Measurements from ENCODE around the gene MT1H.

Gene MT1H

GRCh38 chr16:56683424-56684172 lies 14.0 kb downstream of the MT1H start:
- H3K9ac ChIP-seq (ENCODE audit: low read length in 5 of 5) = peak overlapping the region in 4 of 5 donors; percentile 77 to 98 (median 88)
- H3K36me3 ChIP-seq (ENCODE audit: control insufficient read depth in 5 of 5, insufficient read depth in 5 of 5, low read length in 5 of 5) = peaks cover 0 to 2% (median 0%) of the 10 kb centered on the region in 5 donors
- peak overlapping the region; percentile 77 for H3K27ac ChIP-seq (ENCODE audit: low read depth, low read length)

GRCh38 chr16:56684256-56684925 lies 14.8 kb downstream of the MT1H start:
- Histone ChIP-seq H3K36me3 (ENCODE audit: control insufficient read depth in 5 of 5, insufficient read depth in 5 of 5, low read length in 5 of 5) (peaks cover 0 to 2% (median 0%) of the 10 kb centered on the region in 5 donors), H3K4me1 (ENCODE audit: control insufficient read depth in 5 of 5, insufficient read depth in 5 of 5, low read length in 5 of 5) (peaks cover 12 to 52% (median 36%) of the 10 kb centered on the region in 5 donors), H3K9me3 (ENCODE audit: control insufficient read depth in 5 of 5, low read length in 5 of 5) (peaks cover 0 to 18% (median 6%) of the 10 kb centered on the region in 5 donors), H3K27me3 (ENCODE audit: control insufficient read depth in 5 of 5, insufficient read depth in 4 of 5, low read length in 5 of 5) (no peaks in the 10 kb centered on the region), H3K27ac (ENCODE audit: low read depth, low read length) (peak overlapping the region; percentile 77), H3K4me3 (ENCODE audit: low read depth in 1 of 5, low read length in 5 of 5) (peak overlapping the region in 4 of 5 donors; percentile 87 to 99 (median 91)), H3K9ac (ENCODE audit: low read length in 5 of 5) (peak overlapping the region in 3 of 5 donors; percentile 65 to 98 (median 92))

More at GRCh38 chr16:56683424-56684172, 14.0 kb downstream of the MT1H start:
- H3K4me1 ChIP-seq (ENCODE audit: control insufficient read depth in 5 of 5, insufficient read depth in 5 of 5, low read length in 5 of 5) = peaks cover 12 to 52% (median 36%) of the 10 kb centered on the region in 5 donors
- peaks cover 0 to 18% (median 6%) of the 10 kb centered on the region in 5 donors for H3K9me3 ChIP-seq (ENCODE audit: control insufficient read depth in 5 of 5, low read length in 5 of 5)
- peak overlapping the region; percentile 78 to 99 (median 88) for H3K4me3 ChIP-seq (ENCODE audit: low read depth in 1 of 5, low read length in 5 of 5)
- no peaks in the 10 kb centered on the region for H3K27me3 ChIP-seq (ENCODE audit: control insufficient read depth in 5 of 5, insufficient read depth in 4 of 5, low read length in 5 of 5)

- H3K36me3 ChIP-seq (ENCODE audit: control insufficient read depth in 5 of 5, insufficient read depth in 5 of 5, low read length in 5 of 5) = peaks cover 0 to 2% (median 0%) of the 10 kb centered on the region in 5 donors
- H3K27me3 ChIP-seq (ENCODE audit: control insufficient read depth in 5 of 5, insufficient read depth in 4 of 5, low read length in 5 of 5) = no peaks in the 10 kb centered on the region
- H3K27ac ChIP-seq (ENCODE audit: low read depth, low read length) = peak overlapping the region; percentile 77
- peaks cover 0 to 18% (median 6%) of the 10 kb centered on the region in 5 donors for H3K9me3 ChIP-seq (ENCODE audit: control insufficient read depth in 5 of 5, low read length in 5 of 5)
- H3K9ac ChIP-seq (ENCODE audit: low read length in 5 of 5) = peak overlapping the region in 2 of 5 donors; percentile 2 to 98
- H3K4me3 ChIP-seq (ENCODE audit: low read depth in 1 of 5, low read length in 5 of 5) = peak overlapping the region in 2 of 5 donors; percentile 87 to 99
- peaks cover 12 to 52% (median 36%) of the 10 kb centered on the region in 5 donors for H3K4me1 ChIP-seq (ENCODE audit: control insufficient read depth in 5 of 5, insufficient read depth in 5 of 5, low read length in 5 of 5)
Measured at GRCh38 chr16:56684926-56685590, 15.4 kb downstream of the MT1H start.

- Histone ChIP-seq H3K36me3 (ENCODE audit: control insufficient read depth in 5 of 5, insufficient read depth in 5 of 5, low read length in 5 of 5) (peaks cover 0 to 2% (median 0%) of the 10 kb centered on the region in 5 donors), H3K9ac (ENCODE audit: low read length in 5 of 5) (no peak overlapping the region), H3K9me3 (ENCODE audit: control insufficient read depth in 5 of 5, low read length in 5 of 5) (peaks cover 0 to 18% (median 6%) of the 10 kb centered on the region in 5 donors), H3K4me1 (ENCODE audit: control insufficient read depth in 5 of 5, insufficient read depth in 5 of 5, low read length in 5 of 5) (peaks cover 9 to 41% (median 28%) of the 10 kb centered on the region in 5 donors), H3K27ac (ENCODE audit: low read depth, low read length) (no peak overlapping the region), H3K27me3 (ENCODE audit: control insufficient read depth in 5 of 5, insufficient read depth in 4 of 5, low read length in 5 of 5) (no peaks in the 10 kb centered on the region), H3K4me3 (ENCODE audit: low read depth in 1 of 5, low read length in 5 of 5) (no peak overlapping the region)
Measured at GRCh38 chr16:56686758-56687157, 17.1 kb downstream of the MT1H start.

- Histone ChIP-seq H3K9me3 (ENCODE audit: control insufficient read depth in 5 of 5, low read length in 5 of 5) (peaks cover 0 to 18% (median 6%) of the 10 kb centered on the region in 5 donors), H3K27ac (ENCODE audit: low read depth, low read length) (no peak overlapping the region), H3K4me3 (ENCODE audit: low read depth in 1 of 5, low read length in 5 of 5) (no peak overlapping the region), H3K9ac (ENCODE audit: low read length in 5 of 5) (no peak overlapping the region), H3K36me3 (ENCODE audit: control insufficient read depth in 5 of 5, insufficient read depth in 5 of 5, low read length in 5 of 5) (no peaks in the 10 kb centered on the region), H3K4me1 (ENCODE audit: control insufficient read depth in 5 of 5, insufficient read depth in 5 of 5, low read length in 5 of 5) (peaks cover 2 to 22% (median 13%) of the 10 kb centered on the region in 5 donors), H3K27me3 (ENCODE audit: control insufficient read depth in 5 of 5, insufficient read depth in 4 of 5, low read length in 5 of 5) (no peaks in the 10 kb centered on the region)
Measured at GRCh38 chr16:56688762-56689161, 19.1 kb downstream of the MT1H start.

GRCh38 chr16:56689171-56689570 lies 19.6 kb downstream of the MT1H start:
- no peak overlapping the region for H3K9ac ChIP-seq (ENCODE audit: low read length in 5 of 5)
- peaks cover 2 to 18% (median 9%) of the 10 kb centered on the region in 5 donors for H3K4me1 ChIP-seq (ENCODE audit: control insufficient read depth in 5 of 5, insufficient read depth in 5 of 5, low read length in 5 of 5)
- no peak overlapping the region for H3K4me3 ChIP-seq (ENCODE audit: low read depth in 1 of 5, low read length in 5 of 5)
- no peak overlapping the region for H3K27ac ChIP-seq (ENCODE audit: low read depth, low read length)
- H3K36me3 ChIP-seq (ENCODE audit: control insufficient read depth in 5 of 5, insufficient read depth in 5 of 5, low read length in 5 of 5) = no peaks in the 10 kb centered on the region
- H3K27me3 ChIP-seq (ENCODE audit: control insufficient read depth in 5 of 5, insufficient read depth in 4 of 5, low read length in 5 of 5) = no peaks in the 10 kb centered on the region
- H3K9me3 ChIP-seq (ENCODE audit: control insufficient read depth in 5 of 5, low read length in 5 of 5) = peaks cover 0 to 18% (median 6%) of the 10 kb centered on the region in 5 donors

- peaks cover 0 to 4% (median 0%) of the 10 kb centered on the region in 5 donors for H3K4me1 ChIP-seq (ENCODE audit: control insufficient read depth in 5 of 5, insufficient read depth in 5 of 5, low read length in 5 of 5)
- no peak overlapping the region for H3K4me3 ChIP-seq (ENCODE audit: low read depth in 1 of 5, low read length in 5 of 5)
- H3K9me3 ChIP-seq (ENCODE audit: control insufficient read depth in 5 of 5, low read length in 5 of 5) = peaks cover 0 to 18% (median 6%) of the 10 kb centered on the region in 5 donors
- H3K27ac ChIP-seq (ENCODE audit: low read depth, low read length) = no peak overlapping the region
- H3K9ac ChIP-seq (ENCODE audit: low read length in 5 of 5) = no peak overlapping the region
- no peaks in the 10 kb centered on the region for H3K27me3 ChIP-seq (ENCODE audit: control insufficient read depth in 5 of 5, insufficient read depth in 4 of 5, low read length in 5 of 5)
- no peaks in the 10 kb centered on the region for H3K36me3 ChIP-seq (ENCODE audit: control insufficient read depth in 5 of 5, insufficient read depth in 5 of 5, low read length in 5 of 5)
Measured at GRCh38 chr16:56690420-56691122, 21.0 kb downstream of the MT1H start.

GRCh38 chr16:56691885-56692284 lies 22.3 kb downstream of the MT1H start:
- H3K9me3 ChIP-seq (ENCODE audit: control insufficient read depth in 5 of 5, low read length in 5 of 5) = peaks cover 0 to 8% (median 2%) of the 10 kb centered on the region in 5 donors
- H3K4me3 ChIP-seq (ENCODE audit: low read depth in 1 of 5, low read length in 5 of 5) = no peak overlapping the region
- no peaks in the 10 kb centered on the region for H3K27me3 ChIP-seq (ENCODE audit: control insufficient read depth in 5 of 5, insufficient read depth in 4 of 5, low read length in 5 of 5)
- H3K36me3 ChIP-seq (ENCODE audit: control insufficient read depth in 5 of 5, insufficient read depth in 5 of 5, low read length in 5 of 5) = no peaks in the 10 kb centered on the region
- H3K4me1 ChIP-seq (ENCODE audit: control insufficient read depth in 5 of 5, insufficient read depth in 5 of 5, low read length in 5 of 5) = no peaks in the 10 kb centered on the region
- no peak overlapping the region for H3K9ac ChIP-seq (ENCODE audit: low read length in 5 of 5)
- no peak overlapping the region for H3K27ac ChIP-seq (ENCODE audit: low read depth, low read length)

GRCh38 chr16:56695246-56695645 lies 25.6 kb downstream of the MT1H start:
- no peak overlapping the region for H3K9ac ChIP-seq (ENCODE audit: low read length in 5 of 5)
- no peaks in the 10 kb centered on the region for H3K36me3 ChIP-seq (ENCODE audit: control insufficient read depth in 5 of 5, insufficient read depth in 5 of 5, low read length in 5 of 5)
- no peaks in the 10 kb centered on the region for H3K27me3 ChIP-seq (ENCODE audit: control insufficient read depth in 5 of 5, insufficient read depth in 4 of 5, low read length in 5 of 5)
- no peak overlapping the region for H3K27ac ChIP-seq (ENCODE audit: low read depth, low read length)
- H3K4me1 ChIP-seq (ENCODE audit: control insufficient read depth in 5 of 5, insufficient read depth in 5 of 5, low read length in 5 of 5) = no peaks in the 10 kb centered on the region
- peaks cover 0 to 6% (median 0%) of the 10 kb centered on the region in 5 donors for H3K9me3 ChIP-seq (ENCODE audit: control insufficient read depth in 5 of 5, low read length in 5 of 5)
- no peak overlapping the region for H3K4me3 ChIP-seq (ENCODE audit: low read depth in 1 of 5, low read length in 5 of 5)
